Measurements from ENCODE around the gene LMNTD2.
A peak's percentile ranks its signal among the peaks of the same experiment; 100 is the strongest.

The LMNTD2 gene

GRCh38 chr11:506995-507726 is 53.4 kb downstream of the LMNTD2 start, which contains the start of gene RNH1:
RNH1 (minus strand) TSS chr11:507242; CDS start chr11:502162, 5,080 bp downstream.
- peak; percentile 99 for DNase-seq

GRCh38 chr11:506238-506994 is 54.1 kb downstream of the LMNTD2 start:
- peak; percentile 97 for DNase-seq

GRCh38 chr11:504994-505344 is 55.6 kb downstream of the LMNTD2 start:
- no peak for DNase-seq

Data from stimulated activated CD4-positive, alpha-beta T cell treated with anti-CD3 and anti-CD28 coated beads, Interleukin-4, amount 100 ng/mL, for 24 hours (primary cell).